ENCODE measurements around the gene MMAB.

MMAB gene

GRCh38 chr12:109512608-109513007 is 60.7 kb downstream of the MMAB start:
- DNase-seq (ENCODE audit: low read depth): no peak

- DNase-seq (ENCODE audit: low read depth): no peak
These were observed 63.1 kb downstream of the MMAB start for GRCh38 chr12:109510196-109510595.

GRCh38 chr12:109504068-109504467 is 69.2 kb downstream of the MMAB start:
- no peak for DNase-seq (ENCODE audit: low read depth)

All from HS-27A (cell line).